ENCODE results near the gene ERP27.

The ERP27 gene

GRCh38 chr12:14903386-14904098 lies 34.8 kb downstream of the ERP27 start:
- no peak for DNase-seq (ENCODE audit: low read depth, low spot score)

DNA sequence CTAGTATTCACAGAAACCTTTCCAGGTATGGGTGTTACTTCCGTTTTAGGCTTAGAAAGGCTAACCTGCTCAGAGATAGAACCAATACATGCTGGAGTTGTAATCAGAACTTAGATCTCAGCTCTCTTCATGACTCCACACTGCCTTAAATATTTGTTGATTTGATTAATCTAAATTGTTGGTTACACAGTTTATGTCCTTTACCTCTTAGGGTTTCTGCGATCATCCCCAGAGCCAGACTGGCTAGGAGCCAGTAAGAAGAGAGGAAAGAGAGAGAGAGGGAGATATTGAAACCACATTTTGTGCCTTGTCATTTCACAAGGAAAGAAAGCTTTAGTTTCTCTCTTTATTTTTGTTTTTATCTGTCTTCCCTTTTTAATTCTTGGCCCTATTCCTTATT lies 35.9 kb downstream of the ERP27 start:
- DNase-seq (ENCODE audit: low read depth, low spot score), result no peak

GRCh38 chr12:14901228-14901562 lies 37.1 kb downstream of the ERP27 start:
- peak; percentile 9 for DNase-seq (ENCODE audit: low read depth, low spot score)

DNA sequence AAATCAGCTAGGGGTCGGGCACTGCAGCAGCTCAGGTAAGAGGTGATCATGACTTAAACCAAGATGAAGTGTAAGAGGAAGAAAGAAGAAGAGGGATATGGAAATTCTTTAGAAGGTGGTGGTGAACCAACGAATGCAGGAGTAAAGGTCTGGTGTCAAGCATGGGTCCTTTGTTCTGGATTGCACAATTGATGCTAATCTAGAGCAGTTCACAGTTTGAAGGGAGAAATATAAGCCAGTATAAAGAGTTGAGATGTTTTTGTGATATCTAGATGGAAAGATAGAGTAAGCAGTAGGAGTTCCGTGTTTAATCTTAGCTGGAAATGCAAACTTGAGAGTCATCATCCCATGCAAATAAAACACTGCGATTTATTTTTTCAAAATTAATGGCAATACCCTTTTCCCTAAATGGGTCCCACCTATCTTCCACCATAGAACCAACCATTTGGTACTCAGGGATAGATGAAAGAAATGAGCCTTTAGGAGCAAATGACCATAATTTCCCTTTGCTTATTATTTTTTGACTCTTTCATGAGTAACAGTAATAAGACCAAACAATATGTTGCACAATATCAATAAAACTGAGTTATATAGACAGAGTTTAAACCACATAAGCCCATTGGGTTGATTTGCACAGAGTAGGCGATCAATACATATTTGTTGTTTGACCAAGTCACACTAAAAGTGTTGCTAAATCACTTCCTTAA lies 37.7 kb downstream of the ERP27 start:
- no peak for DNase-seq (ENCODE audit: low read depth, low spot score)

DNA sequence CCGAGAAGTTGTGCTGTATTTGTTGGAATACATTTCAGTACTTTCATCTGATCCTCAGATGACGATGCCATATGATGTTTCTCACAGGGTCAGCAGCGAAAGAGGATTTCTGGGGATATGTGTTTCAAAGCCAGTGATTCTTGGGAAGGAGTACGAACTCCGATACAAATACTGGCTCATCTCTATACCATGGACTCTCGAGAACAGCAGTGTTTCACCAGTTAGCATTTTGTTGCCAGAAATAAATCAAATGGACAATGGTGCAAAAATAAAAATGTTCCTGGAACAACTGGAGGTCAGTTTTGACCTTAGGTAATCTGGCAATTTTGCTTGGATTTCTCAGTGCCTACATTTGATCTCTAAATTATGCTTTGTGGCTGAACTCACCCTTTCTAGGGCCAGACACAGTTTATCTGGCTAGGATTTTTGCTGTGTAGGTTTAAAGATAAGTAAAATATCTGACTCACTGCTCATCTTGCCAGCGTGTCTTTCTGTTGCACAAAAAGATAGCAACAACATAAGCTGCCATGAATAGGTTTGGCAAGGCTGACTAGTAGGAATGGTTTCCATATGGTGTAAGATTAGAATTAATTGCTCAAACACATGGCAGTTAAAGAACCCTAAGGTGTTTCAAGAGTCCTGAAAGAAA lies 41.7 kb downstream of the ERP27 start:
- no peak for DNase-seq (ENCODE audit: low read depth, low spot score)

DNA sequence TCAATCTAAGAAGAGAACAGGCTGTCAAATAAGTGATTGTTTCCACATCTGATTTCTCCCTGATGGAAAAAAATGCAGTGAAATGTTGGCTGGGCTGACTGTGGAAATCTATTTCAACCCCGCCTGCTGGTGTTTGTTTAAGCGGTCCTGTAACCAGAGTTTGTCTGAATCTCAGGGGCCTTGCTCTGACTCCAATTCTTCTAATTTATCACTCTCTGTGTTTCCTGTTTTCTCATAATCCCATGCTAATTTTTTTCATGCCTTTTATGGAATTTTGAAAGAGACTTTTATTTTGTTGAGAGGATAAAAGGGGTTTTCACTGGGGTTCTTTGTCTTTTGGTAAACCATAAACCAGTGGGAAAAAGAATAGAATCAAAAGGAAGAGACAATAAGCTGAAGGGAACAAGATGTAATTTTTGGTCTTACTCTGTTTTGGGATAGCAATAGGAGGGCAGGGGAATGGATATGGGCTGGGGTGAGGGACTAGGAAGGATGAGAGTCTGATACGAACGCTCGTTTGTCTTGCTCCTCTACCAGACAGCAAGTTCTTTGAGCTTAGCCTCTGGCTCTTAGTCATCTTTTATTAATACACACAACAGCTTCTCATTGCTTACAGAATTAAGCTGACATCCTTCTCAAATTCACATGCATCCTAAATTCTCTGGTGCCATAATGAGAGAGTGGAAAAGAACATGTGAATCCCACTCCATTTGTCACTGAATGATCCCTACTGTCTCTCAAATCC lies 44.7 kb downstream of the ERP27 start:
- DNase-seq (ENCODE audit: low read depth, low spot score), result no peak

DNA sequence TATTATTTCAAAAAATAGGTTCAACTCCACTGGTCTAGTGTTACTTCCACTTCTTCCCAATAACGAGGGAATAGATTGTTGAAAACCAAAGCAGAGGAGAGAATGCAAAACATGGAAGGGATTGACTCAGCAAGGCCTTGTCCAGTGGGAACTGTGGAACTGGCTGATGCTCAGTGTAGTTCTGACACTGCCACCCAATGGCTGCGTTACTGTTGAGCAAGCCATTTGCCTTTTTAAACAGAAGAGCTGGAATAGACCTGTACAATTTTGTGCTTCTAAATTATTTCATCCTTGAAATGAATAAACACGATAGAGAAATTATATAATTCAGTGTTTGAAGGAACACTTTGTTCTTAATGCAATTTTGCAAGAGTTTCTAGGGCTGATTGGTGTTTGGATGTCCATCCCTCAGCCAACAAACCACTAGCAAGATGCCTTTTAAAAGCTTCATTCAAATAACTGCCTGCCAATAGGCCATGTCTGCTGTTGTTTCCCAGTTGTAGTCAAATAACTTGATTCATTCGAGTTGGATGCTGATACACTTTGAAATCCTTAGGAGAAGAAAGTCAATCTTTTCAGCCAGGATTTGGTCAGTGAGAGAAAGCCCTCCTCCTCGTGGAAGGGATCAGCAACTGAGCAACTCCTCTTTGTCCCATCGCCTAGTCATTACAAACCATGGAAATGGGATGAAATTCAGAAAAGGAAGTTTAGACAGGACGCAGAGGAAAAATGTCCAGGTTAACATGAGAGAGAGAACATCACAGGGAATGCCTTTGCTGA lies 45.4 kb downstream of the ERP27 start:
- no peak for DNase-seq (ENCODE audit: low read depth, low spot score)

DNA sequence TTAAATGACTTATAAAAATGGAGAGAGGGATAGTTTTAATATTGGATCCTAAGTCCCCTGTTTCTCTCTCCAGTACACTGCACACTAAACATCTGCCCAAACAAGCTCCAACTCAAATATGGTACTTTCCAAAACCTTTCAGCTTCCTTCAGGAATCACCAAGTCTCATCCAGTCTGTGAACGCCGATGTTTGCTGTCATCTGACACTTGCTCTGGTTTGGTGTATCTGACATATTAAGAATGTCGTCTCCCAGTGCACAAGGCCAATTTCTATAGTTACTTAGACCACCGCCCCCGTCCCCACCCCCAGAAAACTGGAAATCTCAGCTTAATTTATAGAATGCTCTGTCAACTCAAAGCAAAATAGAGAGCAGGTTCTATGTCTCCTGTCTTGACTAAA lies 47.6 kb downstream of the ERP27 start:
- no peak for DNase-seq (ENCODE audit: low read depth, low spot score)

GRCh38 chr12:14886271-14886670 lies 52.1 kb downstream of the ERP27 start:
- DNase-seq (ENCODE audit: low read depth, low spot score), result no peak

- no peak for DNase-seq (ENCODE audit: low read depth, low spot score)
Observed at GRCh38 chr12:14885718-14886221, 52.6 kb downstream of the ERP27 start, which contains the start of gene MGP. TSS of gene MGP (minus strand) at chr12:14885854. CDS start at chr12:14885791, 63 bp downstream.

DNA sequence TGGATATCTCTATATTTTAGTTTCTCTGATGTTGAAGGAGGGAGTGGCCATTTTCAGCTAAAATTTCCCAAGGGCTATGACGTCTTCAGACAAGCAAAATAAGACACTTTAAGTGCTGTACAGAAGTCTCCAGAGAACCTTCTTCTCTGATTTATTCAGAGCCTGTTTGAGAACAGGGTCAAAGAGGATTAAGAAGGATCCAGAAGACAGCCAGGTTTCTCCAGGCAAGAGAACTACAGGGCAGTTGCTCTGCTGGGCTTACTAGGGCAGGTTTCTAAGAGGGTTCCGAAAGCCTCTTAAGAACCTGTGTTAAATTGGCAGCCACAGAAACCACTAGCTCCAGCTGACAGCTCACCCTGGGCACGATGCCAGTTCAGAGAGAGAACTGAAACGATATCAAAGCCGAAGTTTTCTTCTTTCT lies 53.9 kb downstream of the ERP27 start:
- no peak for DNase-seq (ENCODE audit: low read depth, low spot score)

- no peak for DNase-seq (ENCODE audit: low read depth, low spot score)
Observed at GRCh38 chr12:14883686-14884085, 54.7 kb downstream of the ERP27 start.

GRCh38 chr12:14880890-14881453 lies 57.4 kb downstream of the ERP27 start:
- no peak for DNase-seq (ENCODE audit: low read depth, low spot score)

- DNase-seq (ENCODE audit: low read depth, low spot score), result no peak
Observed at GRCh38 chr12:14879222-14879933, 59.0 kb downstream of the ERP27 start.

DNA sequence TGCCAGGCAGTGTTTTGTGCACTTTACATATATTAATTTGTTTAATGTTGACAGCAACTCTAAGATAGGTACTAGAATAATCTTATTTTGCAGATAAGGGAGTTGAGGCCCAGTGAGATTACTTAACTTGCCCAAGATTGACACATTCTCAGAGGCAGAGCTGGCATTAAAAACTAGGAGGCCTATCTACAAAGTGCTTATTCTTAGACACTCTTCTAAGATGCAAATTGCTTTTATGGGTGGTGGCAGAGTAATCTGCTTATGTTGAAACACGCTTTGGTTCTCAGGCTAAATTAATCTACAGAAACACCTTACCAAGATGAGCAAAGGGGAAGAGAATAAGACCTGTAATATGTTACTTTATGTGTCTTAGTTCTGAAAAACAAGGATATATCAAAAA lies 59.8 kb downstream of the ERP27 start:
- no peak for DNase-seq (ENCODE audit: low read depth, low spot score)

- DNase-seq (ENCODE audit: low read depth, low spot score), result no peak
Observed at GRCh38 chr12:14876833-14877232, 61.5 kb downstream of the ERP27 start.

DNA sequence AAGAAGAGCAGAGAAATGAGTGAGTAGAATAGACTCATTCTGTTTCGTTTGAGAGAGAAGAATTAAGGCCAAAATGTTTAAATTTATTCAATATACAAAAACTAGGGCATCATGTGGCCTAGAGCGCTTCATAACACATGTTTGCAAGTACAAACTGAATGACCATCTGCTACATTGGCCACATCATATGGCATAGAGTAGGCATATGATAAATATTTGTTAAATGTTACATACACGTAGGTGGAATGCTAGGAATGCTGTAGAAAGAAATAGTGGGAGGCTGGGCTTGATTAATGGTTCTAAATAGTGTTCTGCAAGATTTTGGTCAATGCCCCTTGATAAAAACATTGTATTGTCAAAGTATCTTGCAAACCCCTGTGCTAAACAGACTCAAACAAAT lies 63.5 kb downstream of the ERP27 start:
- no peak for DNase-seq (ENCODE audit: low read depth, low spot score)

DNA sequence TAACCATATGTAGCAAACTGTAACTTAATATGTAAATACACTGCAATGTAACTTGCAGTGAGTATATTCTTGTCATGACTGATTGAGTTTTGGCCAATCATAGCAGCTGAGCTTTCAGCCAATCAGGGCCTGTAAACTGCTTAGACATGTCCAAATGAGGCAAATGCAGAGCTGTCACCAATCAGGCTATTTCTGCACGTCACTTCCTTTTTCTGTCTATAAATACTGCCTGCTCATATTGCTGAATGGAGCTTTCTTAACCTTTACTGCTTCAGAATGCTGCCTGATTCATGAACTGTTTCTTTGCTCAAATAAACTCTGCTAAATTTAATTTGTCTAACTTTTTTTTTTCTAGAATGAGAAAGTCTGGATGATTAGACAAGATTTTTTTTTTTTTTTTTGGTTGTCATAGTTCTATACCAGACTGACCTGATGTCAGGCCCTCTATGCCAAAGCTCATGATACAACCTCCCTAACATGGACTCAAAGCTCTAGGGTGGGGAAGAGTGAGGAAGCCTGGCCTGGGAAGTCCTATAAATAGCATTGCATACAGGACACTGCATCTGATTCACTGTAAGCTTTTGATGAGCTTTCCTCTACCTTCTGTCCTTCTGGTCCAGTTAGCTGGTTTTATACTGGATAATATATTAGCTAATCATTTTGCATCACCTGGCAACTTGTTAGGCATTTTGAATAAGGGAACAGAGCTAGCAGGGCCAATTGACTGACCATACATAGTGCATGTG lies 64.7 kb downstream of the ERP27 start:
- DNase-seq (ENCODE audit: low read depth, low spot score), result no peak

DNA sequence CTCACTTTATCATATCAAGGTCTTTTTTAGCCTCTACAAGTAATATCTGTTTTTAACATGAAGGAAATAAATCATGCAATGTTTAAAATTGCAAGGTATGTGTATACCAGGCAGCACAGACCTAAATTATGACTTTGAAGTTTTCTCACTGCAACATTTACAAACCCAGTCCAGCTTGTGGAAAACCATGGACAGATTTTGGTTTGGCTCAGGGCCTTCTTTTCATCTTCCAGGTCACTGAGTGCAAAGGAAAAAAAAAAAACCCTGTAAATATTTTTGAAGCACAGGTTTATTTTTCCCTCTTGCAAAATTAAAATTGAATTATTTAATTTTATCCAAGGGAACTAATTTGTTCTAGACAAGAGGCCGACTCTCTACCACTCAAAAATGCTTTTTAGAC lies 66.5 kb downstream of the ERP27 start:
- no peak for DNase-seq (ENCODE audit: low read depth, low spot score)
